Left forelimb (tissue), 1 donor: Measurements from ENCODE around the gene TBC1D14.

Experiments
- DNase-seq: peaks from one replicate; pipeline ENCODE4 v3.0.0-alpha.2; 2018; ENCODE audit warnings: low spot score

Gene TBC1D14

DNA sequence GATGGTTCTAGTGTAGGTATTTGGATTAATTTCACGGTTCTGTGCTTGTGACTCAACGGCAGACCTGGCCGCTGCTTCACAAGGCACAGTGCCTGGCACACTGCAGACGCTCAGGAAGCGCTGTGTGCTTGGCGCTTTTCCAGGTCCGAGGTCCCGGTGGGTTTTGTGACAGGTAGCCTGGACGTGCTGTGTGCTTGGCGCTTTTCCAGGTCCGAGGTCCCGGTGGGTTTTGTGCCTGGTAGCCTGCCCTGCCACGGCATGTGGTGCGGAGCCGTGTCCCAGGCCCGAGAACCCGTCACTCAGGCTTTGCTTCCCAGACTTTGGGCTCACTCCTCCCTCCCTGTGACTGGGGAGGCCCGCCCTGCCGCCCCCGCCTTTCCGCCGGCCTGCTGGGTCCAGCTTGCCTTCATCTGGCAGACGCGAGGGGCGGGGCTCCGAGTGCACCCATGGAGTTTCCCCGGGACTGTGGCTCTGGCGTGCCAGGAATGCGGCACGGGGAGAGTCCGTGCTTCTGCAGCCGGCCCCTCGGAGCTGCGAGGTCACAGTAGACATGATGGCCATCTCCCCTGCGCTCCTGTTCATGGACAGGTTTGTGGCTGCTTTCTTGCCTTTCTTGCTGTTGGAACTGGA lies 44.2 kb downstream of the TBC1D14 start:
- peak; percentile 73 for DNase-seq

DNA sequence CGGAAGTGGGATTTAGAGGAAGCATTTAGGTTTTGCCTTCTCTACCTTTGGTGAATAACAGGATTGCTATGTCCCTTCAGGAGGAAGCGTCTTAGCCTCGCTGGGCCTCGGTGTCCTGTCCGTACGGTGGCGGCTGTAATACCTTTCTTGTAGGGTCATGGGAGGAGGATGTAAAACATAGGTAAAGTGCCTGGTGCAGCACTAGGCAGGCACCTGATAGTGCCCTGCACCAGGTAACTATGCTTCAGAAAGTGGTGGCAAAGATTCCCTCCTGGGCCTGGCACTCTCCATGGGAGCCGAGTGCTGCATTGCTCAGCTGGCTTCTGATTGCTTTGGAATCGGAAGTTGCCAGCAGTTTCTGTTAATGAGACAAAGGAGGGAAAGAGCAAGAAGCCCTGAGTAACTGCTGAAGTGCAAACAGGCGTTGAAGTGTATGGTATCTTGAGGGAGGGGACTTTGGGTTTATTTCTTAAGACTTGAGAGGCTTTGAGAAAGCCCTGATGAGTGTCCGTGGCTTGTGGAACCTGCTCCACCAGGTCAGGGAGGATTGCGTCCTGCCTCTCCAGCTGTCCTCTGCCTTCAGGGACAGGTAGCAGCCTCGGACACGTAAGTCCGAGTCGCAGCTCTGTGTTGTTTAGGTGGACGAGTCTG lies 45.8 kb downstream of the TBC1D14 start:
- peak; percentile 60 for DNase-seq

DNA sequence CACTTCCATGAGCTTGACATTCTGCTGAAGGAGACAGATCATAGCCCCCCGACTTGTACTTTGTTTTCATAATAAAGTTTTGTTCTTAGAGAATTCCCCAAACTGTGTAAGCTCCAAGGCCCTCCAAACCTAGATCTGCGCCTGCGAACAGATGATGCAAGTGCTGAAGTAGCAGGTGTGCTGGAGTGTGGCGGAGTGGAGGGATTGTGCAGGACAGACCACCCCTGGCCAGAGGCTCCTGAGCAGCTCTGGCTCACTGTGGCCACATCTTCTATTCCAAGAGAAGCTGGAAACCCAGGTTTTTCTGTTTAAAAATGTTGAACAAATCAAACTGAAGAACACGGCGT lies 46.4 kb downstream of the TBC1D14 start:
- DNase-seq, result no peak

DNA sequence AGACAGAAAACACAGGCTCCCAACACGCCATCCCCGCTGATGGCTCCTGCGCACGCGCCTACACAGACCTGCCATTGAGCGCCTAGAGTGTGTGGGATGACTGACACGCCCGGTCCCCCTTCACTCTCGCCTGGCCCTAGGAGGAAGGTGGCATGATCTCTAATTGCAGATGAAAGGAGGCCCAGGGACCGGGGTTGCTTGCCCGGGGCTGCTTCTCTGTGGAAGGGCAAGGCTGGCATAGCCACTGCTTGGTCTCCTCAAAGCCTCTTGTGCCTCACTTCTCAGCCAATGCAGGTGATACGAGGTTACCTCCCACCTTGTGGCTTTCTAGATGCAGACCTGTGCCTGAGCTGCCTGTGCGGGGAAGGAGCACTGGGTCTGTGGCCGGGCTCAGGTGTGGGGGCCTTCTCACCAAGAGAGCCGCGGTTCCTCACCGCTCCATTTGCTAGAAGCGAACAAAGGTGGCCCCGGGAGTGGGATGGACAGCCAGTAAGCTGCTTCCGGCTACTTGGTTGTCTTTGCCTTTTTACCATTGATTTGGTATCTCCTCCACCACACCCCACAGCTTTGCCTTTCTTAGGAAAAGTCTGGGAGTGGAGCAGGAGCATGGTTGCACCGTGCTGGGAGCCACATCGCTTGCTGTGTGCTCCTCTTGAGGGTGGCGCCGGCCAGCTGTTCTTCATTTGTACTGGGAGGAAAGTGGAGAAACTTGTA lies 47.0 kb downstream of the TBC1D14 start:
- peak; percentile 57 for DNase-seq

DNA sequence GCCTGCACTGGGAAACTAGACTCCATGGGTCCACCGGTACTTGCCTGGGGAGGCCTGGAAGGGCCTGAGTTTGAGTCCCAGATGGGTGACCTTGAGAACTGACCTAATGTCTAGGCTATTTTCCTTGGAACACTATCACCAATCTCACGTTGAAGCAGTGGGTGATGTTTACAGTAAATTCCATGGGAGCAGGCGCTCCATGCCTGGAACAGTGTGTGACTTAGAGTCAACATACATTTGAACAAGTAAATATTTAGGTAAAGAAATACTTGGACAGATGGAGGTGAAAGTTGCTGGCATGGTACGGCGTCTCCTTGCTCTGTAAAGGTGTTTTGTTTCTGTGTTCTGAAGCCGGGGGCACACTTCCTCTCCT lies 47.5 kb downstream of the TBC1D14 start:
- no peak for DNase-seq

DNA sequence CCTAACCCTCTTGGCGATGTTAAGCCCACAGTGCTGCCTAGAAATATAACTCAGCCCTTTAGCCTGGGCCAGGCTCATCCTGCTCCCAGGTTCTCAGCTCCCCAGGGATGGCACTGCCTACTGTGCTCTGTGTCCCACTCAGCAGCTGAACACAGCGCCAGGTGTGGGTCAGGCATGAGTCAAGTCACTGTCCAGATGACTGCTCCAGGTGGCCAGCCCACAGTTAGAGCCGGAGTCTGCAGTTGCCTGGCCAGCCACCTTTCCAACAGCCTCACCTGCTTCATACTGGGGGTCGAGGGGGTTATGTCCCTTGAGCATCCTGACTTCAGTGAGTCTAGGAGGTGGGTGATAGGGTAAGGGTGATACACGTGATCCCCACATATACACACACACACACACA lies 48.4 kb downstream of the TBC1D14 start:
- DNase-seq, result no peak

DNA sequence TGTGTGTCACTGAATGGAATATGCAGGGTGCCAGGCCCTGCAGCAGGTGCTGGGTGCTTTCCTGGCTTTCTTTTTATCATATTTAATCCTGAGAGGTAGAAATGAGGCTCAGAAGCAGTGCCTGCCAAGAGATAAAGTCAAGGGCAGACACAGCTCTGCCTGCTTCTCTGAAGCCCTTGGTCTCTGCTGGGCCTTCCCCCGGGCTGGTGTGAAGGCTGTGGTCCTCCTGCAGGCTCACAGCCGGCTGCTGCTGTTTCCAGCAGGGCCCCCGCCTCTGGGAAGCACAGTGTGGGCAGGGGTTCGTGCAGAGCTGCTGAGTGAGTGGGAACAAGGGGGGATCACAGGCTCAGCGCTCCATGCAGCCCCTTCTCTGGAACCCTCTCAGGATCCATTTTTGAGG lies 49.6 kb downstream of the TBC1D14 start:
- no peak for DNase-seq

DNA sequence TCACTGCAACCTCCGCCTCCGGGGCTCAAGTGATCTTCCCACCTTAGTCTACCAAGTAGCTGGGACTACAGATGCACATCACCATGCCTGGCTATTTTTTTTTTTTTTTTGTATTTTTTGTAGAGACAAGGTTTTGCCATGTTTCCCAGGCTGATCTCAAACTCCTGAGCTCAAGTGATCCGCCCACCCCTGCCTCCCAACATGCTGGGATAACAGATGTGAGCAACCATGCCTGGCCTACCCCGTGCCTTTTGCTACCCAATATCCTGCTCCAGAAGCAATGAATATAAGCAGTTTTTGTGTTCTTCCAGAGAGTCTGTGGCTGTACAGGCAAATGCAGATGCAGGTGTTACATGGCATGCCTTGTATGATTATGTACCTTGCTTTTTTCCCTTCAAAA lies 50.5 kb downstream of the TBC1D14 start:
- no peak for DNase-seq

DNA sequence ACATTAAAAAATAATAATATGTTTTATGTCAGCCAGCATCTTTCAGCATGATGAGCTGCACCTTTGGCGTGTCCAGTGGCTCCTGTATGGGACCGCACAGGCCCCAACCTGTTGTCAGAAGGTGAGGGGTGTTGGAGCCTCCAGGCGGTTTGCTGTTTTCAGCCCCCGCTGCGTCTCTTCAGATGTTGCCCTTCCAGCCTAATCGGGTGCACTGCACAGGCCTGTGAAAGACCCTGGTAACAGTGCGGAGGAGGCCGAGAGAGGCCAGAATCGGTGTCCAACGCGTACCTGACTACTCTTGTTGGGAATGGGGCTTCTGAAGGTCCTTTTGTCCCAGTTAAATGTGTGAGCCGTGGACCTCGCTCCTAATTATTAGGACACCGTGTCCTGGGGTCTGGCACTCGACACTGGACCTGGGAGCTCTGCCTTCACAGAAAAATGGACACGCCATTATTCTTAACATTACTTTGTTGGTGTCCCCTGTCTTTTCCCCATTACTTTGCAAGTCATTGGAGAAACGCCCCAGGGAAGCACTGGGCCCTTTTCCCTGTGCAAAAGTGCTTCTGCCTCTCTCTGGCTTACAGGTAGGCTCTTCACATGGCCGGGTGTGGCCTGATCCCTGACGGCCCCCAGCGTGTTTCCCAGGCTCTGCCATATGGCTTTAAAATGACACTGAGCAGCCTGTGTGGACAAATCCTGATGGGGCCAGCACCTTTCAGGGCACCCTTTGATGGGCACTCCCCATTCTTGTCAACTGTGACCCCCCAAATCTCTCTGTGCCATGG lies 51.2 kb downstream of the TBC1D14 start:
- DNase-seq, result no peak

DNA sequence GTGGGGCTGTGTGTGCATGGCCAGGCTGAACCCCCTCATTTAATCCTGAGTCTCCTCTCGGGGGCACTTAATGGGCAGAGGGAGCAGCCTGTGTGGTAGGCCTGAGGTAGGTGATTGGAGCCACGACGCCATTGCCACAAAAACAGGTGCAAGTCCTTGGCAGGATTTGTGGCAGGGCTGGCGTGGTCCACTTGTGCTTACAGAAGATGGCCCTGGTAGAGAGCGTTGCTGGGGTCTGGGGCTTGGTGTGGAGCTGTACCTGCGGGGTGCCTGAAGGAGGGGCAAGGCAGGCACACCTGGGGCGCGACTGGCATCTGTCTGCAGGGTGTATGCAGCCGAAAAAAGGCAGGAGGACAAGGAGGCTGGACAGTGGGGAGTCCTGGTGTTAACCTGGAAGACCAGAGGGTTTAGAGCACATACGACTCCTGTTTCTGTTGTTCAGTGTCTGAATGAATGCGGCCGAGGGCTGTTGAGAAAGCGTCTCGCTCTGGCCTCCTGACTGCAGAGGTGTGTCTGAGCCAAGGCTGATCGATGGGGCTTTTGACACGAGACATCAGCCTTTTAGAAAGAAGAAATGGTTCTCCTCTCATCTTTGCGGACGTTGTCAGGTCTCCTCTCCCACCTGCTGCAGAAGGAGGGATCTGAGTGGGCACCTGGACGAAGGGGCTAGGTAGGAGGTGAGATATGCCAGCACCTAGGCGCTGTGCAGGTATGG lies 52.0 kb downstream of the TBC1D14 start:
- no peak for DNase-seq

DNA sequence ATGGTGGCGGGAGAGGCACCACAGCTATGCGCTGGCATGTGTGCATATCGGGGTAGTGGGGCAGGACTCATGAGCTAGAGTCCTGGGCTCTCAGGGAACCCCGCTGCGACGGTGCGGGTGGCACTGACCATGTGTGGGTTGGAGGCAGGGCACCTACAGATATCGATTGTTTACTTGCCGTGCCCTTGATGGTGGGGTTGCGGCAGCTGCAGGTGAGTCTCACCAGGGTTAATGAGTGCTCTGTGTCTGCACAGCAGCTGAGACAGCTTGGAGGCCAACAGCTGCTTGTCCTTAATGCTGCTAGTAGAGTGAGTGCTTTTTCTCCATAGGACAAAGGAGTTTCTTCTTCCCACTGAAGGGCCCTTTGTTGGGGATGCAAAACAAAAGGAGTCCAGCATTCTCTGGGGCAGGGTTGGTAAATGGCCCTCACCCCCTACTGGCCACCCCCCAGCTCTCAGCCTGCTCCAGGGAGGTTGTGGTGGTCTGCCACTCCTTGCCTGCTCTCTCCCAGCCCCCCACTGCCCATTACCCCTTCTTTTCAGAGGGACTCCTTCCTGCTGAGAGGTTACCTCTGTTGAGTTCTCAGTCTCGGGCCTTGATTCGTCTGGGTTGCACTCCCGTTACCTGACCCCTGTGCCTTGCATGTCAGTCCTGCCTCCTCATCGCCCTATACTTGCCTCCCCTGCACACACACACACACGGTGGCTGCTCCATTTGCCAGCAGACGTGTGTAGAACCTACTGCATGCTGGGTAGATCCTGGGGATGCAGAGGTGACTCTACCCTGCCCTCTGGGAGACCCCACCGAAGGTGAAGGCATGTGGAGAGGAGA lies 52.8 kb downstream of the TBC1D14 start:
- peak; percentile 61 for DNase-seq

DNA sequence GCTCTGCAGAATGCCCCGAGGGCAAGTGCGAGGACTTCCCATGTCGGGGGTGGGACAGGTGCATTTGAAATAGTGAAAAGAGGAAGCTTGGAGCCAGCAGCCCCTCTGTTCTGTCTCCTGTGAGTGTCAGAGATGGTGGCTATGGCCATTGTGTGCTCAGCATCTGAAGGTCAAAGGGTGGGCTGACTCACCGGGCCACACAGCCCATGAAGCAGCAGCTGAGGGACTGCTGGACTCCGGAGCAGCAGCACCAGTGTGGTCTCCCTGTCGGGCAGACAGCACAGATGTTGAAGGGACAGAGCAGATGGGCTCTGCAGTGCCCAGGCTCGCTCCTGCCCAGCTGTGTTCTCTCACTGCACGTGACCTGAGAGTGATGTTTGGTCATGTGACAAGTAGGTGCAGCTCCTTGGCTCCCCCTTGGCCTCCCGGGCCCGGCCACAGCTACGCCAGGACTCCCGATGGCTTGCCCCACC lies 53.5 kb downstream of the TBC1D14 start:
- DNase-seq, result peak; percentile 62

DNA sequence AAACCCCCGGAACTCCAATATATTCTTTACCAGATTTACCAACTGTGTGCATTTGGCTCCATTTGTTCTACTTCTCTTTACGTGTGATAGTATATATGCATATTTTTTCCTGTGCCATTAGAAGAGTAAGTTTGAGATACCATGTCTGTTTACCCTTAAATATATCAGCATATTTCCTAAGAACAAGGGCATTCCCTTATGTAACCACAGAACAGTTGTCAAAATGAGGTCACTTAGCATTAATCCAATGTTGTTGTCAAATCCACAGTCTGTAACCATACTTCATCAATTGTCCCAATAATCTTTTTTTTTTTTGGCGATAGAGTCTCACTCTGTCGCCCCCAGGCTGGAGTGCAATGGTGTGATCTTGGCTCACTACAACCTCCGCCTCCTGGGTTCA lies 55.2 kb downstream of the TBC1D14 start:
- no peak for DNase-seq

DNA sequence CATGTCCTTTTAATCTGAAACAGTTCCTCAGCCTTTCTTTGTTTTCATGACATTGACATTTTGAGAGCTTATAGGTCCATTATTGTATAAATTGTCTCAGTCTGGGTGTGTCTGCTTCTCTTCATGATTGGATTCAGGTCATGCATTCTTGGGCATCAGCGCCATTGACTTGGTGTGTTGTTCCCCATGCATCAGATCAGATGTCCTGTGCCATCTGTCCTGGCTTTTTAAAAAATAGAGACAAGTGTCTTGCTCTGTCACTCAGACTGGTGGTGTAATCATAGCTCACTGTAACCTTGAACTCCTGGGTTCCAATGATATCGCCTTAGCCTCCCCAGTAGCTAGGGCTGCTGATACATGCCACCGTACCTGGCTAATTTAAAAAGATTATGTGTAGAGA lies 55.7 kb downstream of the TBC1D14 start:
- no peak for DNase-seq

DNA sequence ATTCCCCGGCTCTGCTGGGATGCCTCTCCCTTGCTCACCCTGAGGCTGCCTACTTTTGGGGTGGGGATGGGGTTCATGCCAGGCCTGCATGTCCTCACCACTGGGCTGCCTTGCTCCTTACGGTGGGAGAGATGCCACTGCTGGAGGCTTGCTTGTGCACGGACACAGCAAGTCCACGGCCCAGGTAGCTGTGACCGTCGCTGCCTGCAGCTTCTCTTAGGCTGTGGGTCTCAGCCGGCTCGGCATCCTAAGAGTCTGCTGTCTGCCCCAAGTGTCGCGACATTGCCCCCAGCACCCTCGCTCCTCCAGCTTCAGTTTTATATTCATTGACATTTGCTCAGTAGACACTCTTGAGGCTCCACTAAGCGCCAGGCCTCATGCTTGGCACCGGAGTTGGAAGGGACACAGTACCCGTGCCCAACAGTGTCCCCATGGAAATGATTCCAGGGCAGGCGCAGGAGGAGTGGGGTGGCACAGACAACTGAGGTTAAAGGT lies 58.3 kb downstream of the TBC1D14 start:
- no peak for DNase-seq

DNA sequence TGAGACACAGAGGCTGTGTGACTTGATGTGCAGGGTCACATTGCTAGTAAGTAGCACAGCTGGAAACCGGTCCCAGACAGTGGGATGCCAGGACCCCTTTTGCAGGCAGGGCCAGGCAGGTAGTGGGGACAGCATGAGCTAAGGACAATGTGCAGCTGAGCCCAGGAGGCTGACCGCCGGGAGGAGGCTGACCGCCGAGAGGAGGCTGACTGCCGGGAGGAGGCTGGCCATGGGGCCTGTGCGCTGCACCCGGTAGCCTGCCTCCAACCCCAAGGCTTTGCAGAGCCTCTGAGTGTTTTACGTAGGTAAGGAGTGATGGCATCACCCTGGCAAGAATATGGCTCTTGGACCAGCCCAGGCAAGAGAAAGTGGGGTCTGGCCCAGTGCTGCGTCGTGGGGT lies 58.9 kb downstream of the TBC1D14 start:
- no peak for DNase-seq

DNA sequence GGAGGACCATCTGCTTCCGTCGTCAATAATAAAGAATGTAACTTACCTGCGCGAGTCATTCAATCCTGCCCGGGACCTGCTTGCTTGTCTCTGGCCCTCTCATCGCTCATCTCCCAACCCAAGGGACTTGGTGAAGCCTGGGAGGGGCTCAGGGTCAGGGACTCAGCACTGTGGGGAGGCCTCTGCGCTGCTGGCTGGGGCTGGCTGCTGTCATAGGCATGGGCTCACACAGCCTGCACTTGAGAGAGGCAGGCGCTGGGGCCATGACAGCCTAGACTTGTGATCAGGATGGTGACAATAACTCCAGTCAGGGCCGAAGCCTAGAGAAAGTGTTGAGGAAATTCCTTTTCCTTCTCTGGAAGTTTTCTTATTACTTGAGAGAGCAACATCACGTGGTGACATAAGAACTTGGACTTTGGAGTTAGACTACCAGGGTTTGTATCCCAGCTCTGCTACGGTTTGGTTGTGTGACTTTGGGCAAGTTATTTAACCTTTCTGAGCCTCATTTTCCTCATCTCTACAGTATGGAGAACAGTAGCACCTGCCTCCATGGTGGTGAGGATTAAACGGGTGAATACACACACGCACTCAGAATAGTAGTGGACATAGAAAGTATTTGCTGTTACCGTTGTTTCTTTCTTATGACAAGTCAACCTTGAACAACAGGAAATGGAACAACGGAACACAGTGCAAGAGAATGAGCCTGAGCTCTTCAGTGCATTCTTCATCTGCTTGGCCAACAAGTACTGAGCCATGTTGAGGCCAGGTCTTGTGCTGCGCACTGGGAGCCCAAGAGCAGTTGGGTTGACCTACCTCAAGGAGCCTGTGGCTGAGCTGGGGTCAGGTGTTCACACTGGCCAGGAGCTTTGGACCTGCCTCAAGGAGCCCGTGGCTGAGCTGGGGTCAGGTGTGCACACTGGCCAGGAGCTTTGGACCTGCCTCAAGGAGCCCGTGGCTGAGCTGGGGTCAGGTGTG lies 60.5 kb downstream of the TBC1D14 start:
- no peak for DNase-seq

DNA sequence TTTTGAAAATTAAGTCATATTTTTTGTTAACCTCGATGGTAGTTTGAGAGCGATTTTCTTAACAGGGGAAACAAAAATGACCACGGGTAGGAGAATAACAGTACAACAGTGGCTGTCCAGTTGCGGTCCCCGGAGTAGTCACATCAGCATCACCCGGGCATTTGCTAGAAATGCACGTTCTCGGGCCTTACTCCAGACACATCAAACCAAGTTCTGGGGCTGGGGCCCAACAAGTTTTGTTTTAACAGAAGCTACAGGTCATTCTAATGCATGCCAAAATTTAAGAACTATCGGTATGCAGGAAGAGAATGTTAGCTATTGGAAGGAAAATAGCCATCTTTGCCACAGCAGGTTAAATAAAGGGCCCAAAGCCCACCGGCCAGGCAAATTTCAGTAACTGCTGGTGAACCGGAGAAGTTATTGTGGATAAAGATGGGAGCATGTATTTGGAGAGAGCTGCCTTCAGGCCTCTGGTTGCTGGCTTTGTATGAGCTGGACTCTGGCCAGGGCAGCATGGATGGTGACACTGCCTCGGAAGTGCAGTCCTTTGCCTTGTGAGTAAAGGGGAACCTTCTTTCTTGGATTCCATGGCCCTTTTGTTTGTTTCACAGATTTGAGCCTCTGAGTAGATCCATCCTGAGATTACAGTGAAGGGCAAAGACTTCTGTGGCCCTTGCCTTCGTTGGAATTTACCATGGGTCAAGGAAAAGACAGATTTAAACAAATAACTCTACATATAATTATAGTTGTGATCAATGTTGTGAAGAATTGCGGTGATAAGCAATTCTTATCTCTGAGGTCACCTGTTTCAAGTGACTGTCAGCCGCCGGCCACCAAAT lies 62.1 kb downstream of the TBC1D14 start:
- DNase-seq, result no peak

DNA sequence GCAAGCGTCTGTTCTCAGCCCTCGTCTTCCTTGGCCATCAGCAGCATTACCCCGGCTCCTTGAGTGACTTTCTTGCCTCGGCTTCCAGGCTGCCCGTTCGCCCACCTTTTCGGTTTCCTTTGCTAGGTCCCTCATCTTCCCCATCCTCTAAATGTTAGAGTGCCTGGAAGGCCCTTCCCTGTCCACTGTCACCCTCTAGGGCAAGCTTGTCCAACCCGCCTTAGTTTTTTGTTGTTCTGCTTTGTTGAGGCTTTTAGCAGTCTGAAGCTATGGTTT lies 62.7 kb downstream of the TBC1D14 start:
- DNase-seq, result no peak
